GM12874 (cell line): ENCODE data around the gene POP4.

Source experiments
- TF ChIP-seq, protein P1 (sequence below): IDR thresholded peaks from 2 replicates; pipeline ENCODE4 v1.5.1; 2011; ENCODE audit warnings: low read depth, mild to moderate bottlenecking, control low read depth, low read length, moderate library complexity; ENCODE audit not compliant: insufficient read depth

The POP4 gene

DNA sequence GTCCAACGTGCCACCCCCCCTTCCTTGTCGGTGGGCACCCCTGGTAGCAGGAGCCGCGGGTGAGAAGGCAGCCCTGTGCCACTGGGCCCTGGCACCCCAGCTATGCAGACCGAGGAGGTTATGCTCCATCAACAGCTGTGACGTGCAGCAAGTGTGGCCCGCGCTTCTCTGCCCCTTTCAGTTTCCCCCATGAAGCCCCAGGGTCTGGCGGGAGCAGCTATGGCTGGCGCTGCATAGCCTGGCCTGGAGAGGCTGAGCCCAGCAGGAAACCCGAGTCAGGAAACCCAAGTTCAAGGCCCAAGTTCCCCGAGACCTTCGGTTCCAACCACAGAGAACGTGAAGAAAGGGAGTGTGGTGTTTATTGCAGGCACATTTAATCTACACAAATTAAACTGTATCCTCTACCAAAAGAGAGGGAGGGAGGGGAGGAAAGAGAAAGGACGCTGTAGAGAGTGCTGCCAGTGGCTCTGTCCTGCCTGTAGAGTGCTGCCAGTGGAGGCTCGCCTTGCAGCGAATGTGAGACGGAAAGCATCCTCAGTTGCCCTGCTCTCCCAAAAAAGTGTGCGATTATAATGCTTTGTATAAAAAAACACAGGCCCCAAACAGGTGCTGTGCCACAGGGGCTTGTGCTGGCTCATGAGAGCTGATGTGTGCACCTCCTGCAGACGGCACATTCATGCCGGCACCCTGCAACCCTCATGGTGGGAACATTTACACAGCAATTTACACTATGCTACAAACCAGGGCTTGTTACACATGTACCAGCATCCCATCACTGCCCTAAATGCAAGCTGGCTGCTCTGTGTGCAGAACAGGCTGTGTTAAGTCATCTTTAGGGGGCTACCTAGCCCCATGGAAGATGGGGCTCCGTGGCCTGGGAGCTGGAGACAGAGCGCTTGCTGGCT lies 16.3 kb downstream of the POP4 start:
- TF ChIP-seq, protein P1, sequence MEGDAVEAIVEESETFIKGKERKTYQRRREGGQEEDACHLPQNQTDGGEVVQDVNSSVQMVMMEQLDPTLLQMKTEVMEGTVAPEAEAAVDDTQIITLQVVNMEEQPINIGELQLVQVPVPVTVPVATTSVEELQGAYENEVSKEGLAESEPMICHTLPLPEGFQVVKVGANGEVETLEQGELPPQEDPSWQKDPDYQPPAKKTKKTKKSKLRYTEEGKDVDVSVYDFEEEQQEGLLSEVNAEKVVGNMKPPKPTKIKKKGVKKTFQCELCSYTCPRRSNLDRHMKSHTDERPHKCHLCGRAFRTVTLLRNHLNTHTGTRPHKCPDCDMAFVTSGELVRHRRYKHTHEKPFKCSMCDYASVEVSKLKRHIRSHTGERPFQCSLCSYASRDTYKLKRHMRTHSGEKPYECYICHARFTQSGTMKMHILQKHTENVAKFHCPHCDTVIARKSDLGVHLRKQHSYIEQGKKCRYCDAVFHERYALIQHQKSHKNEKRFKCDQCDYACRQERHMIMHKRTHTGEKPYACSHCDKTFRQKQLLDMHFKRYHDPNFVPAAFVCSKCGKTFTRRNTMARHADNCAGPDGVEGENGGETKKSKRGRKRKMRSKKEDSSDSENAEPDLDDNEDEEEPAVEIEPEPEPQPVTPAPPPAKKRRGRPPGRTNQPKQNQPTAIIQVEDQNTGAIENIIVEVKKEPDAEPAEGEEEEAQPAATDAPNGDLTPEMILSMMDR, result no peak

DNA sequence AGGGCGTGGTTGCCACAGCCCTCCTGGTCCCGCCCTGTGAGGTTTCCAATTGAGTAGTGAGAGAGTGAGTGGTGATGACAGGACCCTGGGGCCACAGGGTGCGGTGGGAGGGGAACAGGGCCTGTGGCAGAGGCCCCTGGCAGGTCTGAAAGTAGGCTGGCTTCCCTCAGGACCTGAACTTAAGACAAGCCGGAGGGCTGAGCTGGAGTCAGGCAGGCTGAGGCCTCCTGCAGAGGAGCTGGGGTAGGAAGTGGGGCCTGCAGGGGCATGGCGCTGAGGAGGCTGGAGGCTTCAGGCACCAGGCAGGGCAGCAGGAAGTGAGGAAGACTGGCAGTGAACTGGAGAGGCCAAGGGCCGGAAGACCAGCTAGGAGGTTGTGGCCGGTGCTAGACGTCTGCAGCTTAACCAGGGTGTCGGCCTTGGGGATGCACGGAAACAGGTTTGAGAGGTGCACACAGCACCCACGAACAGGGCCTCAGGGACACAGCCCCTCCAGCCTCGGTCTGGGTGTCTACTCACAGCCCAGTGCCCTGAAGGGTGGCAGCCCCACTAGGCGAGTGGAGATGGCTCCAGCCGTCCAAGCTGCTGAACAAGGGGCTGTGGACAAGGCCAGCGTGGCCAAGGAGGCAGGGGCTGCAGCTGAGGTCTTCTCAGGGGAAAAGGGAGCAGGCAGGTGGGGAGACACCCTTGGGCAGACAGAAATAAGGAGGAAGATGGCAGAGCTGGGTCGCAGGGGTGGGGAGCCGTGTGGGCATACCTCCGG lies 17.8 kb downstream of the POP4 start:
- TF ChIP-seq, protein P1, result no peak

DNA sequence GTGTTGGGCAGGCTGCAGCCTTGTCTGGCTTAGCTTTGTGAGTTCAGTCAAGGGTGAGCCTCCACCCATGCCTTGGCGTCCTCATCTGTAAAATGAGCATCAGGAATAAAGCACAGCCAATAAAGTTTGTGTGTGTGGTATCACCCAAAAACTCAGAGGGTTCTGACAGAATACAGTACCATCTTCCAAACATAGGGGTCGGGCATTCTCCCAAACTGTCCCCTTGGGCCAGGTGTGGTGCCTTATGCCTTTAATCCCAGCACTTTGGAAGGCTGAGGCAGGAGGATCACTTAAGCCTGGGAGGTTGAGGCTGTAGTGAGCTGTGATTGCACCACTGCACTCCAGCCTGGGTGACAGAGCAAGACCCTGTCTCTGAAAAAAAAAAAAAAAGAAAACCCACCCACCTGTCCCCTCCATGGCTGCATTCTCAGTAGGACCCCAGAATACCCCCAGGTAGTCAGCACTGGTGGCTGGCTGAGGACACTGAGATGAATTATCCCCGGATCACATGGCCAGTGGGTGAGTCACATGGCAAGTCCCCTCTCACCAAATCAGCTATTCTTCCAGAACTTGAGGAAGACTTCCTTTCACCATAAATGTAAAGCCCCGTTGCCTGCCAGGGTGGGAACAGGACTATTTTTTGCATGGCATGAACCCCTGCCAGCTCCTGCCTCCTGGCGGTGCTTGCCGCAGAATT lies 18.6 kb downstream of the POP4 start:
- TF ChIP-seq, protein P1, result 0 out of 2 replicates have a peak, but pooled peaks have one; percentile 15

DNA sequence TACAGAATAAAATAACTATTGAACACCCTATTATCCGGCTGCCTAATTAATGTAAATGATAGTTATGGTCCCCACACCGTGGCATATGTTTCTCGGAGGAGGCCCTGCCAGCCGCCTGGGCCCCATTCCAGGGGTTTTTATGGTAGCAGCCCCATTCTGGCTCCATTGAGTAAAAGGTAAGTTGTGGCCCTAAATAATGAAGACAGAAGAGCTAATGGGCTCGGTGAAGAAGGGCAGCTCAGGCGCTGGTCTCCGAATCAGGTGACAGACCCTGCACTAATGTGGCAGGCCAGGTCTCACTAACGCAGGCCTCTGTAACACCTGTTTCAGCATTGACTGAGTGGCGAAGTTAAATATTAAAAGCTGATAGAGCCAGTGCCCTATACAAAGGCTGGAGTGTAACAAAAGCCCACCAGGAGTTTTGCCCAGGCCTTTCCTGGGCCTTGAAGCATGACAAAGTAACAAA lies 19.1 kb downstream of the POP4 start:
- TF ChIP-seq, protein P1, result no peak

DNA sequence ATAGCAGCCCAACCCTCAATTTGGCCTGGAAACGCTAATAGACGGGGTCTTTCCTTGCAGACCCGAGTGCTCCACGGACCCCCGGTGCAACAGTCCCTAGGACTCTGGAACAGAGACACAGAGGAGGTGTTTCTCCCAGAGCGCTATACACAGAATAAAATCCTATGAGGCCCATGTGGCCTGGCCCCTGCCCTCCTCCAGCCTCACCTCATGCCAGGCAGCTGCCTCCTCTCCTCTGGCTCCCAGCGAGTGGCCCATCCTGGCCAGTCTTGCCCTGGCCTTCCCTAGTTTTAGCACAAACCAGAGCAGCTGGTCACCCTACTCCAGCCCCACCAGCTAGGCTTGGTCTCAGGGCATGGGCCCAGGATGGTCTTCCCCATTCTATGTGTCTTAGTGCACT lies 20.3 kb downstream of the POP4 start:
- TF ChIP-seq, protein P1, result no peak

DNA sequence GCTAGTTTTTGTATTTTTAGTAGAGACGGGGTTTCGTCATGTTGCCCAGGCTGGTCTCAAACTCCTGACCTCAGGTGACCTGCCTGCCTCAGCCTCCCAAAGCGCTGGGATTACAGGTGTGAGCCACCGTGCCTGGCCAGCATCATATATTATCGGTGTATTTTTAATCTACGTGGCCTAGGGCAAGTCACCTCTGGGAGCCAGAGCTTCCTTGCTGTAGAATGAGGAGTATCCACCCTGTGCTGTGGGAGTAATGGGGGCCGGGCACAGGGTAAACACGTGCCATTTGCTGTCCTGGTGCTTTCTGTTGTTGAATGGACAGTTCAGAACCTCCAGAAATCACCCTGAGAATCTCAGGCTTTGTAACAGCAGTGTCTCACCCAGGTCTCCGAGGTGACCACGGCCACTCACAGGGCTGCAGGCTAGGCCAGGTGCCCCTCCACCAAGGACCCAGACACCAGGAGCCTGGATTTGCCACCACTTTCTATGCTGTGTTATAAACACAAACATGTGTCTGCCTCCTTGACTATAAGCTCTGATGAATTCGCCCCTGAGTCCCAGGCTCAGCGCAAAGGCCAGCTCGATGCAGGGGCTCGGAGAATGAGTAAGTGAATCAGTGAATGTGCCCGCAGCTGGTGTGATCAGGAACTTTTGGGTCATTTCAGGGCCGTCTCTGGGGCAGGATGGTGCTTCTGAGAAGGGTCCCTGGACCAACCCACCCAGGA lies 22.7 kb downstream of the POP4 start:
- TF ChIP-seq, protein P1, result no peak
